Activated gamma-delta T cell treated with anti-CD3 and anti-CD28 coated beads, Interleukin-2, amount 50 U/mL, for 16 hours (primary cell): Measurements from ENCODE around the gene CRABP2.

Source experiments
- DNase-seq: peaks from one replicate; pipeline ENCODE4 v3.0.0-alpha.2; 2020; ENCODE audit warnings: low read depth

Gene CRABP2

DNA sequence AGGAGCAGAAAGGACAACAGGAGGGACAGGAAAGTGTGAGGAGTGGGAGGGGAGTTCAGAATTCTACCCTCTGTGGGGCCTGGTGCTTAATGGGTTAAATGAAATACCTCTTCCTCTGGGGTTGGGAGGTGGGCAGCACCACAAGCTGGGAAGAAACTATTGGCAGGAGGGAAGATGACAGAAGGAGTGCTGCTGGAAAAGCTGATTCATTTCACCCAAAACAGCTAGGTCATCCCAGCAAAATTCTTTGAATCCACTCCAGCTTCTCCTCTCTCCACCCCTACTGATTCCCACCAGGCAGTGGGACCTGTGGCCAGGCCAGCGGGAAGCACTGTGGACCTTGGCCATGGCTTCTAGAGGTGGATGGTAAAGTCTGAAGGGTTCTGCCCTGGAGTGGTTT, 50.7 kb downstream of the CRABP2 start:
- no peak for DNase-seq

DNA sequence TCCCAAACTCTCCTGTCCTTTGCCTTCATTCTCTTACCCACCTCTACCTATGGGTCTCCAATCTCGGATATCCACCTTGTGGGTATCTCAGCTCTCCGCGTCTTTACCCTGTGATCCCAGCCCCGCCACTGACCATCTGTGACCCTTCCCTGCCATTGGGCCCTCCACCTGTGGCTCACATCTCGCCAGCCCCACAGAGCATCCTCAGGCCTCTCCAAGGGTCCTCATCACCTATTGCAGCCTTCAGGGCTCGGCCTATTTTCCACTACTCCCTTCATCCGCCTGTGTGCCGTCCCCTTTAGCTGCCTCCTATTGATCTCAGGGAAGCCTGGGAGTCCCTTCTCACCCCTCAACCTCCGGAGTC, 52.4 kb downstream of the CRABP2 start:
- no peak for DNase-seq

DNA sequence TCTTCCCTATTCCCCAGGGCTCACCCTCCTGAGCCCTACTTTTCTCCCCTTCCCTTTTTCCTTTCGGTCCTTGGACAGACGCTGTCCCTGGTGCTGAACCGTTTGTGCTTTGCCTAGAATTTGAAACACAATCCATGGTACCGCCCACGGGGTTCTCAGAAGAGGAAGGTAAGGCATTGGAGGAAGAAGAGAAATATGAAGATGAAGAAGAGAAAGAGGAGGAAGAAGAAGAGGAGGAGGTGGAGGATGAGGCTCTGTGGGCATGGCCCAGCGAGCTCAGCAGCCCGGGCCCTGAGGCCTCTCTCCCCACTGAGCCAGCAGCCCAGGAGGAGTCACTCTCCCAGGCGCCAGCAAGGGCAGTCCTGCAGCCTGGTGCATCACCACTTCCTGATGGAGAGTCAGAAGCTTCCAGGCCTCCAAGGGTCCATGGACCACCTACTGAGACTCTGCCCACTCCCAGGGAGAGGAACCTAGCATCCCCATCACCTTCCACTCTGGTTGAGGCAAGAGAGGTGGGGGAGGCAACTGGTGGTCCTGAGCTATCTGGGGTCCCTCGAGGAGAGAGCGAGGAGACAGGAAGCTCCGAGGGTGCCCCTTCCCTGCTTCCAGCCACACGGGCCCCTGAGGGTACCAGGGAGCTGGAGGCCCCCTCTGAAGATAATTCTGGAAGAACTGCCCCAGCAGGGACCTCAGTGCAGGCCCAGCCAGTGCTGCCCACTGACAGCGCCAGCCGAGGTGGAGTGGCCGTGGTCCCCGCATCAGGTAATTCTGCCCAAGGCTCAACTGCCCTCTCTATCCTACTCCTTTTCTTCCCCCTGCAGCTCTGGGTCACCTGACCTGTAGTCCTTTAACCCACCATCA, 53.0 kb downstream of the CRABP2 start:
- DNase-seq, result no peak
